Medulla oblongata (tissue), 1 donor: ENCODE data around the gene MLF1.
"Not testable (repeated sequence)": the region's sequence is repeated elsewhere in the genome, so short reads cannot be mapped to it uniquely, and the experiment has no call there.

ENCODE experiments used
- DNase-seq: peaks from one replicate; pipeline ENCODE4 v3.0.0-alpha.2; 2015; ENCODE audit errors: extremely low spot score

Gene MLF1

GRCh38 chr3:158570999-158571702, at the start of gene MLF1:
Gene MLF1 (plus strand): TSS chr3:158571194. CDS start chr3:158571301, 107 bp downstream.
- peak; percentile 98 for DNase-seq

GRCh38 chr3:158522221-158523136, 48.5 kb upstream of the MLF1 start:
- DNase-seq: no peak

GRCh38 chr3:158528076-158528674, 42.8 kb upstream of the MLF1 start:
- DNase-seq: no peak

GRCh38 chr3:158531334-158531733, 39.7 kb upstream of the MLF1 start:
- DNase-seq: no peak

GRCh38 chr3:158532099-158532734, 38.8 kb upstream of the MLF1 start:
- peak; percentile 61 for DNase-seq

GRCh38 chr3:158535918-158536317, 35.1 kb upstream of the MLF1 start:
- no peak for DNase-seq

- DNase-seq: peak; percentile 50
Observed at GRCh38 chr3:158539414-158540014, 31.5 kb upstream of the MLF1 start.

GRCh38 chr3:158540066-158540465, 30.9 kb upstream of the MLF1 start:
- DNase-seq: no peak

GRCh38 chr3:158548691-158549090, 22.3 kb upstream of the MLF1 start:
- no peak for DNase-seq

- not testable (repeated sequence) for DNase-seq
Observed at GRCh38 chr3:158549938-158550337, 21.1 kb upstream of the MLF1 start.

GRCh38 chr3:158552124-158552523, 18.9 kb upstream of the MLF1 start:
- DNase-seq: no peak

GRCh38 chr3:158559504-158559903, 11.5 kb upstream of the MLF1 start:
- DNase-seq: no peak

- no peak for DNase-seq
Observed at GRCh38 chr3:158560979-158561378, 10.0 kb upstream of the MLF1 start.

- no peak for DNase-seq
Observed at GRCh38 chr3:158562674-158563073, 8.3 kb upstream of the MLF1 start.

- DNase-seq: no peak
Observed at GRCh38 chr3:158563076-158563475, 7.9 kb upstream of the MLF1 start.

- no peak for DNase-seq
Observed at GRCh38 chr3:158565076-158565475, 5.9 kb upstream of the MLF1 start.

GRCh38 chr3:158568784-158569183, 2.2 kb upstream of the MLF1 start:
- no peak for DNase-seq

GRCh38 chr3:158569794-158570193, 1.2 kb upstream of the MLF1 start:
- no peak for DNase-seq

- no peak for DNase-seq
Observed at GRCh38 chr3:158571969-158572765, 1.2 kb downstream of the MLF1 start.

- no peak for DNase-seq
Observed at GRCh38 chr3:158572766-158573060, 1.7 kb downstream of the MLF1 start.

- no peak for DNase-seq
Observed at GRCh38 chr3:158573714-158574113, 2.7 kb downstream of the MLF1 start.
